ENCODE results near the gene ODAPH. TPM values are rescaled to one million over a fixed set of nuclear protein-coding genes. Genes with fewer than 3 reads are reported as not detected.
"Not testable (repeated sequence)": the region's sequence is repeated elsewhere in the genome, so short reads cannot be mapped to it uniquely, and the experiment has no call there.

The ODAPH gene, protein sequence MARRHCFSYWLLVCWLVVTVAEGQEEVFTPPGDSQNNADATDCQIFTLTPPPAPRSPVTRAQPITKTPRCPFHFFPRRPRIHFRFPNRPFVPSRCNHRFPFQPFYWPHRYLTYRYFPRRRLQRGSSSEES
- total RNA-seq (not detected), polyA plus RNA-seq (not detected)

DNA sequence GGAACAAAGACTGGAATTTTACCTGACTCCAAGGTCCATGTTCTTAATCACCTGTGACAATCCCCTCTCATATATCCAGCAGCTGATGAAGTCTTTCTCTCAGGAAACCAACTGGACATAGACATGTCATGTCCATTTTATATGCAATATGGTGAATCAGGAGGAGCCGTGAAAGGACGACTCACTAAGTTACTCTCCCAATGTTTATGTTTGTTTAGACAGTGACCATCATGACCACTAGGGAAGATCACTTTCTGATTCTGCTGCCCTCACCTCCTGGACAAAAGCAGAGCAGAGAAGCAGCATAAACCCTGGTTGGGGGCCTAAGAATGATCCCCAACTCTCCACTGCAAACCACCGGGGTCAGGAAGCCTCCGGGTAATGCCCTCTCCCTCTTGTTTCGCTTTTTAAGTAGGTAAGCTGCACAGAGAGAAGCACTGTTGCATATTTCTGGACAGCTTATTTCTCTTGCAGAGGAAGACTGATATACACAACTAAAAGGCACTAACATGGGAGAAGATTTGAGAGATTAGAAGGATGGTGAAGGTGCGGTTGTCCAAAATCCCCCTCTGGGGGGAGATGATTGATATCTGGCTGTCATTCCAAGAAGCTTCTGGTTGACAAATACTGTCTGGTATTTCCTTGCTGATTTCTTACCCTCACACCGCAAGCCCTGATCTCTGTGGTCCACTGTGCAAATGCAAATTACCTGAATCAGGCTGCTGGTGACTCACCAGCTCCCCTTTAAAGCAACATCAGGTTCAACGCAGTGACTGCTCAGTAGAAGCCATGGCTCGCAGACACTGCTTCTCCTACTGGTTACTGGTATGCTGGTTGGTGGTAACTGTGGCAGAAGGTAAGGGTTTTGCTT is at the start of gene ODAPH:
Gene ODAPH (plus strand): TSS at position 773 of the 871 bp plus-strand sequence. CDS start 17 bp downstream, at position 790.
- peak within 1 kb of the TSS in 2 of 7 donors; percentile 15 to 60 for H3K27ac Mint-ChIP-seq
- DNase-seq = peak in 3 of 5 donors; percentile 1 to 68 (median 18)
- ChIA-PET CTCF (ENCODE audit: partially characterized antibody) (interaction anchor here (1.5 kb wide), 1 partner anchor 292 kb away, joined by 6 read pairs; no protein-coding TSS in a partner anchor), POLR2A (ENCODE audit: partially characterized antibody) (interaction anchor here (1.9 kb wide), 1 partner anchor 41 kb away, joined by 6 read pairs; the partner anchor contains the start of genes RCHY1 and THAP6)
- H3K36me3 Mint-ChIP-seq = no peaks in the 10 kb centered on the region
- Histone ChIP-seq H3K4me3 (ENCODE audit: low read length in 2 of 2) (no peak within 1 kb of the TSS), H3K9me3 (ENCODE audit: control insufficient read depth in 1 of 2, low read length in 2 of 2) (no peaks in the 10 kb centered on the region), H3K27ac (ENCODE audit: low read depth, low read length) (no peak within 1 kb of the TSS), H3K36me3 (ENCODE audit: insufficient read depth, low read length) (no peaks in the 10 kb centered on the region), H3K4me1 (ENCODE audit: insufficient read depth, low read length) (no peaks in the 10 kb centered on the region), H3K27me3 (ENCODE audit: insufficient read depth, low read length) (no peaks in the 10 kb centered on the region)
- peaks cover 5 to 6% of the 10 kb centered on the region in 2 donors for H3K27me3 Mint-ChIP-seq
- H3K4me3 Mint-ChIP-seq = peak within 1 kb of the TSS in 3 of 8 donors; percentile 29 to 74 (median 46)
- intact Hi-C loops (cut with micrococcal nuclease) = no loop called here
- peaks cover 0 to 8% (median 4%) of the 10 kb centered on the region in 4 donors for H3K4me1 Mint-ChIP-seq
- no peaks in the 10 kb centered on the region for H3K9me3 Mint-ChIP-seq

DNA sequence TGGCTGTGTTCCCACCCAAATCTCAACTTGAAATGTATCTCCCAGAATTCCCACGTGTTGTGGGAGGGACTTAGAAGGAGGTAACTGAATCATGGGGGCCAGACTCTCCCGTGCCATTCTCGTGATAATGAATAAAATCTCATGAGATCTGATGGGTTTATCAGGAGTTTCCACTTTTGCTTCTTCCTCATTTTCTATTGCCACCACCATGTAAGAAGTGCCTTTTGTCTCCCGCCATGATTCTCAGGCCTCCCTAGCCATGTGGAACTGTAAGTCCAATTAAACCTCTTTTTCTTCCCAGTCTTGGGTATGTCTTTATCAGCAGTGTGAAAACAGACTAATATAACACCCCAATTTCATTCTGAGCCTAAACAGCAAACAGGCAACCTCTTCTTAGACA is 46.3 kb upstream of the ODAPH start:
- Histone ChIP-seq H3K36me3 (ENCODE audit: insufficient read depth, low read length) (peaks cover 20% of the 10 kb centered on the region), H3K4me1 (ENCODE audit: insufficient read depth, low read length) (peaks cover 50% of the 10 kb centered on the region)
- POLR2A ChIA-PET (ENCODE audit: partially characterized antibody); H3K9me3 ChIP-seq (ENCODE audit: control insufficient read depth in 1 of 2, low read length in 2 of 2); H3K27me3 Mint-ChIP-seq; H3K4me3 ChIP-seq (ENCODE audit: low read length in 2 of 2); H3K27me3 ChIP-seq (ENCODE audit: insufficient read depth, low read length); intact Hi-C loops (cut with micrococcal nuclease); CTCF ChIA-PET (ENCODE audit: partially characterized antibody); DNase-seq; H3K9me3 Mint-ChIP-seq; H3K27ac ChIP-seq (ENCODE audit: low read depth, low read length): not testable (repeated sequence)
- peak overlapping the region in 6 of 7 donors; percentile 9 to 72 (median 46) for H3K27ac Mint-ChIP-seq
- H3K36me3 Mint-ChIP-seq = peaks cover 27 to 43% of the 10 kb centered on the region in 2 donors
- H3K4me1 Mint-ChIP-seq = peaks cover 18 to 38% (median 22%) of the 10 kb centered on the region in 4 donors
- H3K4me3 Mint-ChIP-seq = peak overlapping the region in 5 of 8 donors; percentile 12 to 64 (median 22)

DNA sequence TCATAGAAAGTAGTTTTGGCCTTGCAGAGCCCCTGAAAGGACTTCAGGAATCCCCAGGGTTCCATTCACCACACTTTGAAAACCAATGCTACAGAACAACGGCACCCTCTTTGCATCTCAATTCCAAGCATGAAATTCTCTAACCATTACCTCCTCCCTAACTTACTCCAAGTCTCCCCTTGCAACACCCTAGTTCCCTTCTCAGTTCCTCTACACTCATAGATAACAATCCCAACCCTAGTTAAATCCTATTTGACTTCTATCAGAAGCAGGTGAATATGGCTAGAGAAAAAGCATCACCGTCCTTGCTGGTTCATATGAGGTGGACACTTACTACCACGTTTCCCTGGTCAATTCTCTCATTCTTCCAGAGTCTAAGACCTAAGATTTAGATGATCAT is 44.0 kb upstream of the ODAPH start:
- DNase-seq = no peak
- no peak overlapping the region for H3K27ac Mint-ChIP-seq
- CTCF ChIA-PET (ENCODE audit: partially characterized antibody) = no interaction called here
- POLR2A ChIA-PET (ENCODE audit: partially characterized antibody) = interaction anchor here (3.4 to 4.9 kb wide), 3 partner anchors 161 to 428 kb away, joined by 27 to 41 read pairs (median 28); partner anchors contain the start of genes G3BP2, NAAA and USO1
- H3K36me3 Mint-ChIP-seq = peaks cover 10 to 28% of the 10 kb centered on the region in 2 donors
- Histone ChIP-seq H3K9me3 (ENCODE audit: control insufficient read depth in 1 of 2, low read length in 2 of 2) (no peaks in the 10 kb centered on the region), H3K4me1 (ENCODE audit: insufficient read depth, low read length) (peaks cover 68% of the 10 kb centered on the region), H3K27ac (ENCODE audit: low read depth, low read length) (peak overlapping the region; percentile 97), H3K36me3 (ENCODE audit: insufficient read depth, low read length) (peaks cover 9% of the 10 kb centered on the region), H3K27me3 (ENCODE audit: insufficient read depth, low read length) (no peaks in the 10 kb centered on the region), H3K4me3 (ENCODE audit: low read length in 2 of 2) (peak overlapping the region in 1 of 2 donors; percentile 68)
- intact Hi-C loops (cut with micrococcal nuclease) = loop anchor here (5.0 to 10.0 kb wide), 4 partner anchors 123 to 1565 kb away; partner anchors contain the start of genes CCNI, CDKL2 and SCARB2
- no peaks in the 10 kb centered on the region for H3K9me3 Mint-ChIP-seq
- H3K4me1 Mint-ChIP-seq = peaks cover 28 to 48% (median 30%) of the 10 kb centered on the region in 4 donors
- no peak overlapping the region for H3K4me3 Mint-ChIP-seq
- no peaks in the 10 kb centered on the region for H3K27me3 Mint-ChIP-seq

DNA sequence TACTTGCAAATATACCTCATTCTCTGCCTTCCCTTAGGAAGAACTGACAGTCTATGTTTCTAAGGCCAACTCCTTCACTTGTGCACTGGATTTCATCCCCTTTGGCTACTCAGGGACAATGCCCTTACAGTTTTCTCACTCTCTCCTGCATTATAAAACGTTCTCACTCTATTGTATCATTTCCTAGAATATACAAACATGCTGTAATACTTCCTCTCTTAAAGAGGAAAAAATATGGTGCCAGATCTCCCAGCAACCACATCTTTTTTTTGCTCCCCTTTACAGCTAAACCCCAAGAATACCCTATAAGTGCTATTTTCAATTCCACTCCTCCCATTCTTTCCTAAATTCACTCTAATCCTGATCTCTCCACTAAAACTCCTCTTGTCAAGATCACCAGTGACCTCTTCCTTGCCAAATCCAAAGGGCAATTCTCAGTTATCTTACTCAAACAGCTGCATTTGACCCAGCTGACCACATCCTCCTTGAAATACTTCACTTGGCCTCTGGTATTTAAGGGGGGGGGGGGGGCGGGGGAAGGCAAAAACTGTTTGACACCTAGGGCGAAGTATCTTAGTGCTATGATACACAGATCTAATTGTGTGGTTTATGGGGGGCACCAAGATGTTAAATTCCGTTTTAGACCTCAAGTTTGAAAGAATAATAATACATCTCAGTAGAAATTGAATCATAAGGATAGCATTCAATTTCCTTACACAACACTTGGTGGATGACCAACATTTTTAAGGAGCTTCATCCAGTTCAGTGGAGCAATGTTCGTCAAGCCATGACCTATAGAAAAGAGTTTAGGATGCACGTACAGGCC is 43.3 kb upstream of the ODAPH start:
- Mint-ChIP-seq H3K27ac (peak overlapping the region in 3 of 7 donors; percentile 99 to 100 (median 100)), H3K9me3 (no peaks in the 10 kb centered on the region), H3K4me3 (no peak overlapping the region), H3K27me3 (no peaks in the 10 kb centered on the region), H3K36me3 (peaks cover 8 to 26% of the 10 kb centered on the region in 2 donors), H3K4me1 (peaks cover 25 to 49% (median 30%) of the 10 kb centered on the region in 4 donors)
- intact Hi-C loops (cut with micrococcal nuclease) = loop anchor here (5.0 to 10.0 kb wide), 4 partner anchors 122 to 1565 kb away; partner anchors contain the start of genes CCNI, CDKL2 and SCARB2
- Histone ChIP-seq H3K36me3 (ENCODE audit: insufficient read depth, low read length) (peaks cover 11% of the 10 kb centered on the region), H3K4me3 (ENCODE audit: low read length in 2 of 2) (peak overlapping the region; percentile 68 to 99), H3K9me3 (ENCODE audit: control insufficient read depth in 1 of 2, low read length in 2 of 2) (no peaks in the 10 kb centered on the region), H3K4me1 (ENCODE audit: insufficient read depth, low read length) (peaks cover 73% of the 10 kb centered on the region), H3K27me3 (ENCODE audit: insufficient read depth, low read length) (no peaks in the 10 kb centered on the region), H3K27ac (ENCODE audit: low read depth, low read length) (peak overlapping the region; percentile 97)
- ChIA-PET CTCF (ENCODE audit: partially characterized antibody) (no interaction called here), POLR2A (ENCODE audit: partially characterized antibody) (interaction anchor here (1.1 to 4.9 kb wide), 6 partner anchors 14 to 636 kb away, joined by 3 to 41 read pairs (median 17); partner anchors contain the start of genes G3BP2, NAAA, NUP54 and USO1)
- DNase-seq = peak in 3 of 5 donors; percentile 6 to 12 (median 7)

DNA sequence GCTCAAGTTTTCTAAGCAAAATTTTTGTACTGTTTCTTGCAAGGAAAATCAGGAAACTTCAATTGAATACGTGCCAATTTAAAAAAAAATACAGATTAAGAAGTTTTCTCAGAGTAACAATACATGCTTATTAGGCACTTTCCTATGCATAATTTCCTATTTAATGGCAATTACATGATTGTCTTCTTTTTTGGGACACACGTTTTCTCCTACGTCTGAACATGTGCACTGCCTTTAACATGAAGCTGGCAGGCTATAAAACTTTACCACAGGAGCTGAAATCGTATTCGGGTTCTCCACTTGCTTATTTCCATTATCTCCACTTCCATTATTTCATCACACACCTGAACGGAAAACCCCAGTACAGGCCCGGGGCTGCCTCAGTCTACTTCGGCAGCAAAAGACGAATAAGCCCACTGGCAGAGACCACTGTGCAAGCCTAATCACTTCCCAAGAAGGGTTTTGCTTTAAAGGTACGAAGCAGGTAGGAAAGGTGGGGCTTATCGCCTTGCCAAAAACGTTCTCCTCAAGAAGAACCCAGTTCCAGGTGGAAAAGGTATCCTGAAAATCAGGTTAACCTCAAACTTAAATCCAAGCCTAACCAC is 42.2 kb upstream of the ODAPH start:
- H3K4me1 ChIP-seq (ENCODE audit: insufficient read depth, low read length) = peaks cover 79% of the 10 kb centered on the region
- no peak for DNase-seq
- POLR2A ChIA-PET (ENCODE audit: partially characterized antibody) = interaction anchor here (0.6 to 4.9 kb wide), 15 partner anchors 8 to 1111 kb away, joined by 3 to 41 read pairs (median 5); partner anchors contain the start of genes CDKL2, G3BP2, NAAA and NUP54
- Mint-ChIP-seq H3K27ac (peak overlapping the region in 3 of 7 donors; percentile 99 to 100 (median 100)), H3K27me3 (no peaks in the 10 kb centered on the region), H3K36me3 (peaks cover 13 to 33% of the 10 kb centered on the region in 2 donors), H3K9me3 (no peaks in the 10 kb centered on the region), H3K4me3 (no peak overlapping the region), H3K4me1 (peaks cover 31 to 52% (median 33%) of the 10 kb centered on the region in 4 donors)
- peak overlapping the region; percentile 97 for H3K27ac ChIP-seq (ENCODE audit: low read depth, low read length)
- peak overlapping the region; percentile 68 to 99 for H3K4me3 ChIP-seq (ENCODE audit: low read length in 2 of 2)
- CTCF ChIA-PET (ENCODE audit: partially characterized antibody) = interaction anchor here (1.8 to 3.2 kb wide), 2 partner anchors 8 to 210 kb away, joined by 5 to 13 read pairs; partner anchors contain the start of gene USO1
- peaks cover 13% of the 10 kb centered on the region for H3K36me3 ChIP-seq (ENCODE audit: insufficient read depth, low read length)
- intact Hi-C loops (cut with micrococcal nuclease) = loop anchor here (1.0 to 10.0 kb wide), 11 partner anchors 121 to 1643 kb away; partner anchors contain the start of genes CCNG2, CCNI, CDKL2 and G3BP2
- H3K27me3 ChIP-seq (ENCODE audit: insufficient read depth, low read length) = no peaks in the 10 kb centered on the region
- no peaks in the 10 kb centered on the region for H3K9me3 ChIP-seq (ENCODE audit: control insufficient read depth in 1 of 2, low read length in 2 of 2)

All from CD4-positive, alpha-beta memory T cell (primary cell).